NB4 (cell line): Measurements from ENCODE around the gene SPTSSA.
"Not testable (repeated sequence)": the region's sequence is repeated elsewhere in the genome, so short reads cannot be mapped to it uniquely, and the experiment has no call there.

Source experiments
- CTCF ChIP-seq: IDR thresholded peaks from one replicate; pipeline ENCODE4 v1.5.1; 2012; ENCODE audit warnings: low read depth, low read length
- MYC ChIP-seq: IDR thresholded peaks from 2 replicates; pipeline ENCODE4 v1.6.1; 2011; ENCODE audit warnings: low read depth, low read length
- POLR2A ChIP-seq: IDR thresholded peaks from 2 replicates; pipeline ENCODE4 v1.6.1; 2011; ENCODE audit warnings: mild to moderate bottlenecking; ENCODE audit not compliant: insufficient read length; ENCODE audit errors: extremely low read depth
- TF ChIP-seq, protein P1 (sequence below): IDR thresholded peaks from 2 replicates; pipeline ENCODE4 v1.6.1; 2011; ENCODE audit warnings: low read depth, low read length

GRCh38 chr14:34505124-34505491 is 43.1 kb upstream of the SPTSSA start:
- TF ChIP-seq POLR2A, CTCF, MYC: not testable (repeated sequence)
- TF ChIP-seq, protein P1, sequence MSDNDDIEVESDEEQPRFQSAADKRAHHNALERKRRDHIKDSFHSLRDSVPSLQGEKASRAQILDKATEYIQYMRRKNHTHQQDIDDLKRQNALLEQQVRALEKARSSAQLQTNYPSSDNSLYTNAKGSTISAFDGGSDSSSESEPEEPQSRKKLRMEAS, result not testable (repeated sequence)
